Liver (tissue), 2 donors: Measurements from ENCODE around the gene PXDN.

Experiments used
- FOXA2 ChIP-seq: IDR thresholded peaks from 2 replicates; pipeline ENCODE4 v1.6.1; 2016; ENCODE audit warnings: antibody characterized with exemption
- RAD21 ChIP-seq, 2 donors: IDR thresholded peaks; 2 replicates each; pipeline ENCODE4 v1.6.1; 2016; ENCODE audit warnings: antibody characterized with exemption in 2 of 2, mild to moderate bottlenecking in 2 of 2
- REST ChIP-seq: IDR thresholded peaks from 2 replicates; pipeline ENCODE4 v1.6.1; 2016; ENCODE audit warnings: antibody characterized with exemption, mild to moderate bottlenecking
- SP1 ChIP-seq: IDR thresholded peaks from 2 replicates; pipeline ENCODE4 v1.6.1; 2018; ENCODE audit warnings: antibody characterized with exemption, mild to moderate bottlenecking
- YY1 ChIP-seq: IDR thresholded peaks from 2 replicates; pipeline ENCODE4 v1.6.1; 2016; ENCODE audit warnings: antibody characterized with exemption, mild to moderate bottlenecking
- ZBTB33 ChIP-seq: IDR thresholded peaks from 2 replicates; pipeline ENCODE4 v1.6.1; 2016; ENCODE audit warnings: antibody characterized with exemption
- donor health status: healthy.

GRCh38 chr2:1586251-1586922 lies 157.9 kb downstream of the PXDN start:
- TF ChIP-seq REST (no peak), FOXA2 (no peak), YY1 (no peak), SP1 (no peak), RAD21 (IDR thresholded peaks at IDR 0.05) (no peak), ZBTB33 (no peak)
